ENCODE data around the gene TUBD1. TPM values are rescaled to one million over a fixed set of nuclear protein-coding genes. Genes with fewer than 3 reads are reported as not detected.
"Not testable (repeated sequence)": the region's sequence is repeated elsewhere in the genome, so short reads cannot be mapped to it uniquely, and the experiment has no call there.

The TUBD1 gene
- polyA plus RNA-seq, 1 experiment: 5.1 TPM

- Histone ChIP-seq H3K9me3 (ENCODE audit: control insufficient read depth, insufficient read depth, low read length) (no peaks in the 10 kb centered on the region), H3K4me3 (ENCODE audit: low read depth, low read length) (no peak overlapping the region), H3K27me3 (ENCODE audit: control insufficient read depth, insufficient read depth, low read length) (no peaks in the 10 kb centered on the region), H3K27ac (ENCODE audit: low read depth, low read length) (peak overlapping the region; percentile 96)
- ChIA-PET POLR2A (interaction anchor here (0.6 to 10.8 kb wide), 6 partner anchors 8 to 92 kb away, joined by 3 to 221 read pairs (median 19); no protein-coding TSS in a partner anchor), CTCF (interaction anchor here (3.5 kb wide), 1 partner anchor 15 kb away, joined by 24 read pairs; no protein-coding TSS in a partner anchor)
- TF ChIP-seq CTCF (IDR thresholded peaks at IDR 0.05; ENCODE audit: low read depth, low read length): no peak
- DNase-seq (ENCODE audit: low read depth, low spot score): no peak
Measured at GRCh38 chr17:59844884-59845594, 47.7 kb downstream of the TUBD1 start.

- ChIA-PET POLR2A (interaction anchor here (0.6 to 10.8 kb wide), 17 partner anchors 10 to 1559 kb away, joined by 3 to 221 read pairs (median 6); partner anchors contain the start of gene PTRH2), CTCF (no interaction called here)
- H3K9me3 ChIP-seq (ENCODE audit: control insufficient read depth, insufficient read depth, low read length): no peaks in the 10 kb centered on the region
- TF ChIP-seq CTCF (IDR thresholded peaks at IDR 0.05; ENCODE audit: low read depth, low read length): no peak
- H3K4me3 ChIP-seq (ENCODE audit: low read depth, low read length): peak overlapping the region; percentile 15
- H3K27me3 ChIP-seq (ENCODE audit: control insufficient read depth, insufficient read depth, low read length): no peaks in the 10 kb centered on the region
- peak overlapping the region; percentile 88 for H3K27ac ChIP-seq (ENCODE audit: low read depth, low read length)
- DNase-seq (ENCODE audit: low read depth, low spot score): peak; percentile 88
Measured at GRCh38 chr17:59842901-59843652, 49.7 kb downstream of the TUBD1 start.

GRCh38 chr17:59841882-59842263 is 50.9 kb downstream of the TUBD1 start:
- Histone ChIP-seq H3K4me3 (ENCODE audit: low read depth, low read length) (peak overlapping the region; percentile 79), H3K27ac (ENCODE audit: low read depth, low read length) (peak overlapping the region; percentile 88)
- H3K27me3 ChIP-seq (ENCODE audit: control insufficient read depth, insufficient read depth, low read length); H3K9me3 ChIP-seq (ENCODE audit: control insufficient read depth, insufficient read depth, low read length); DNase-seq (ENCODE audit: low read depth, low spot score): not testable (repeated sequence)
- CTCF ChIA-PET: interaction anchor here (2.7 kb wide), 1 partner anchor 17 kb away, joined by 17 read pairs; no protein-coding TSS in a partner anchor
- POLR2A ChIA-PET: interaction anchor here (0.6 to 10.8 kb wide), 6 partner anchors 10 to 210 kb away, joined by 3 to 221 read pairs (median 7); no protein-coding TSS in a partner anchor

GRCh38 chr17:59841091-59841881 is 51.5 kb downstream of the TUBD1 start:
- H3K9me3 ChIP-seq (ENCODE audit: control insufficient read depth, insufficient read depth, low read length); H3K27me3 ChIP-seq (ENCODE audit: control insufficient read depth, insufficient read depth, low read length); DNase-seq (ENCODE audit: low read depth, low spot score): not testable (repeated sequence)
- ChIA-PET CTCF (interaction anchor here (2.7 kb wide), 1 partner anchor 17 kb away, joined by 17 read pairs; no protein-coding TSS in a partner anchor), POLR2A (interaction anchor here (0.6 to 10.8 kb wide), 6 partner anchors 10 to 209 kb away, joined by 3 to 221 read pairs (median 7); no protein-coding TSS in a partner anchor)
- Histone ChIP-seq H3K27ac (ENCODE audit: low read depth, low read length) (peak overlapping the region; percentile 91), H3K4me3 (ENCODE audit: low read depth, low read length) (peak overlapping the region; percentile 79)

GRCh38 chr17:59840329-59841090 is 52.2 kb downstream of the TUBD1 start:
- Histone ChIP-seq H3K9me3 (ENCODE audit: control insufficient read depth, insufficient read depth, low read length) (no peaks in the 10 kb centered on the region), H3K27ac (ENCODE audit: low read depth, low read length) (peak overlapping the region; percentile 99), H3K4me3 (ENCODE audit: low read depth, low read length) (peak overlapping the region; percentile 79), H3K27me3 (ENCODE audit: control insufficient read depth, insufficient read depth, low read length) (no peaks in the 10 kb centered on the region)
- no peak for DNase-seq (ENCODE audit: low read depth, low spot score)
- CTCF ChIA-PET: interaction anchor here (2.7 kb wide), 1 partner anchor 18 kb away, joined by 17 read pairs; no protein-coding TSS in a partner anchor
- no peak for TF ChIP-seq CTCF (IDR thresholded peaks at IDR 0.05; ENCODE audit: low read depth, low read length)
- POLR2A ChIA-PET: interaction anchor here (0.5 to 10.8 kb wide), 5 partner anchors 8 to 87 kb away, joined by 3 to 221 read pairs (median 7); no protein-coding TSS in a partner anchor

Data from AG04450 (cell line).